Astrocyte (in vitro differentiated cells and primary cell): Measurements from ENCODE around the gene ABHD11. TPM values are rescaled to one million over a fixed set of nuclear protein-coding genes. Genes with fewer than 3 reads are reported as not detected.

Experiments used
- DNase-seq: peaks from one replicate; pipeline ENCODE4 v3.0.0-alpha.2; 2010; ENCODE audit warnings: low read depth
- FAIRE-seq: peaks from 2 replicates; lab custom pipeline; 2011; peaks lifted over from hg19 to GRCh38; lab: Jason Lieb, UNC
- H2AFZ ChIP-seq: 2 replicates; pipeline ENCODE4 v1.6.0; 2012; ENCODE audit warnings: low read depth, low read length, inconsistent platforms
- H3K27ac ChIP-seq: 2 replicates; pipeline ENCODE4 v1.5.1; 2011; ENCODE audit warnings: low read depth, low read length, inconsistent platforms
- H3K27me3 ChIP-seq: 2 replicates; pipeline ENCODE4 v1.6.0; 2011; ENCODE audit warnings: low read length, inconsistent platforms; ENCODE audit not compliant: insufficient read depth
- H3K36me3 ChIP-seq: 2 replicates; pipeline ENCODE4 v1.5.1; 2011; ENCODE audit warnings: low read length, inconsistent platforms; ENCODE audit not compliant: insufficient read depth
- H3K4me1 ChIP-seq: 2 replicates; pipeline ENCODE4 v1.5.1; 2011; ENCODE audit warnings: low read length, inconsistent platforms; ENCODE audit not compliant: insufficient read depth
- H3K4me2 ChIP-seq: 2 replicates; pipeline ENCODE4 v1.6.0; 2012; ENCODE audit warnings: low read length, inconsistent platforms
- H3K4me3 ChIP-seq: 2 replicates; pipeline ENCODE4 v1.5.1; 2011; ENCODE audit warnings: low read depth, mild to moderate bottlenecking, low read length, inconsistent platforms; ENCODE audit not compliant: insufficient read depth
- H3K79me2 ChIP-seq: 2 replicates; pipeline ENCODE4 v1.6.0; 2012; ENCODE audit warnings: mild to moderate bottlenecking, low read length, inconsistent platforms; ENCODE audit not compliant: insufficient read depth
- H3K9ac ChIP-seq: 2 replicates; pipeline ENCODE4 v1.6.0; 2012; ENCODE audit warnings: mild to moderate bottlenecking, low read length, inconsistent platforms
- H3K9me3 ChIP-seq: 2 replicates; pipeline ENCODE4 v1.5.1; 2012; ENCODE audit warnings: low read depth, mild to moderate bottlenecking, low read length, inconsistent platforms; ENCODE audit not compliant: insufficient read depth
- H4K20me1 ChIP-seq: 2 replicates; pipeline ENCODE4 v1.6.0; 2012; ENCODE audit warnings: low read length, inconsistent platforms; ENCODE audit not compliant: insufficient read depth
- H3K27ac Mint-ChIP-seq: one replicate; pipeline ENCODE4 v1.8.0; 2021; ENCODE audit warnings: mild to moderate bottlenecking, mixed read lengths; ENCODE audit not compliant: unreplicated experiment
- H3K27me3 Mint-ChIP-seq: one replicate; pipeline ENCODE4 v1.8.0; 2021; ENCODE audit warnings: low read depth, mixed read lengths; ENCODE audit not compliant: unreplicated experiment
- H3K36me3 Mint-ChIP-seq: one replicate; pipeline ENCODE4 v1.8.0; 2021; ENCODE audit warnings: low read depth, mixed read lengths; ENCODE audit not compliant: unreplicated experiment
- H3K4me1 Mint-ChIP-seq: one replicate; pipeline ENCODE4 v1.8.0; 2021; ENCODE audit warnings: low read depth, mixed read lengths; ENCODE audit not compliant: unreplicated experiment
- H3K4me3 Mint-ChIP-seq: one replicate; pipeline ENCODE4 v1.8.0; 2021; ENCODE audit warnings: mild to moderate bottlenecking, moderate library complexity, mixed read lengths; ENCODE audit not compliant: unreplicated experiment
- H3K9me3 Mint-ChIP-seq: one replicate; pipeline ENCODE4 v1.8.0; 2021; ENCODE audit warnings: mild to moderate bottlenecking, mixed read lengths; ENCODE audit not compliant: unreplicated experiment
- EZH2 ChIP-seq: IDR thresholded peaks from 2 replicates; pipeline ENCODE4 v1.6.1; 2012; ENCODE audit warnings: mild to moderate bottlenecking, low read length, inconsistent platforms; ENCODE audit not compliant: insufficient read depth
- total RNA-seq: library from RNA; stranded (reverse); gene quantifications from 2 replicates; pipeline ENCODE4 v1.2.1, GENCODE V29; 2021
- TF ChIP-seq, protein P1 (sequence below): IDR thresholded peaks from 2 replicates; pipeline ENCODE4 v1.5.1; 2011; ENCODE audit warnings: low read depth, mild to moderate bottlenecking, inconsistent platforms, low read length, moderate library complexity; ENCODE audit not compliant: insufficient read depth

The ABHD11 gene
- total RNA-seq, 1 donor from 2014 or later: 10.8 TPM

- Mint-ChIP-seq H3K27me3 (peaks cover 5% of the 10 kb centered on the region), H3K27ac (no peak overlapping the region), H3K4me1 (no peaks in the 10 kb centered on the region), H3K4me3 (no peak overlapping the region), H3K36me3 (no peaks in the 10 kb centered on the region), H3K9me3 (no peaks in the 10 kb centered on the region)
- Histone ChIP-seq H3K4me1 (no peaks in the 10 kb centered on the region), H3K27me3 (no peaks in the 10 kb centered on the region), H3K36me3 (no peaks in the 10 kb centered on the region), H3K4me2 (no peak overlapping the region), H3K27ac (no peak overlapping the region), H4K20me1 (peaks cover 2% of the 10 kb centered on the region), H3K9me3 (no peaks in the 10 kb centered on the region), H2AFZ (no peak overlapping the region), H3K4me3 (no peak overlapping the region), H3K9ac (no peak overlapping the region), H3K79me2 (peaks cover under 1% of the 10 kb centered on the region)
- no peak for TF ChIP-seq EZH2
- TF ChIP-seq, protein P1, sequence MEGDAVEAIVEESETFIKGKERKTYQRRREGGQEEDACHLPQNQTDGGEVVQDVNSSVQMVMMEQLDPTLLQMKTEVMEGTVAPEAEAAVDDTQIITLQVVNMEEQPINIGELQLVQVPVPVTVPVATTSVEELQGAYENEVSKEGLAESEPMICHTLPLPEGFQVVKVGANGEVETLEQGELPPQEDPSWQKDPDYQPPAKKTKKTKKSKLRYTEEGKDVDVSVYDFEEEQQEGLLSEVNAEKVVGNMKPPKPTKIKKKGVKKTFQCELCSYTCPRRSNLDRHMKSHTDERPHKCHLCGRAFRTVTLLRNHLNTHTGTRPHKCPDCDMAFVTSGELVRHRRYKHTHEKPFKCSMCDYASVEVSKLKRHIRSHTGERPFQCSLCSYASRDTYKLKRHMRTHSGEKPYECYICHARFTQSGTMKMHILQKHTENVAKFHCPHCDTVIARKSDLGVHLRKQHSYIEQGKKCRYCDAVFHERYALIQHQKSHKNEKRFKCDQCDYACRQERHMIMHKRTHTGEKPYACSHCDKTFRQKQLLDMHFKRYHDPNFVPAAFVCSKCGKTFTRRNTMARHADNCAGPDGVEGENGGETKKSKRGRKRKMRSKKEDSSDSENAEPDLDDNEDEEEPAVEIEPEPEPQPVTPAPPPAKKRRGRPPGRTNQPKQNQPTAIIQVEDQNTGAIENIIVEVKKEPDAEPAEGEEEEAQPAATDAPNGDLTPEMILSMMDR: no peak
- FAIRE-seq (no peak), DNase-seq (no peak)
Measured at GRCh38 chr7:73732397-73732796, 6.2 kb downstream of the ABHD11 start.

- FAIRE-seq (no peak), DNase-seq (no peak)
- Histone ChIP-seq H3K27me3 (no peaks in the 10 kb centered on the region), H3K4me3 (no peak overlapping the region), H3K27ac (no peak overlapping the region), H3K9ac (no peak overlapping the region), H3K4me2 (no peak overlapping the region), H3K79me2 (no peaks in the 10 kb centered on the region), H3K36me3 (no peaks in the 10 kb centered on the region), H3K4me1 (no peaks in the 10 kb centered on the region), H2AFZ (no peak overlapping the region), H3K9me3 (no peaks in the 10 kb centered on the region), H4K20me1 (no peaks in the 10 kb centered on the region)
- no peaks in the 10 kb centered on the region for H3K9me3 Mint-ChIP-seq
- no peak overlapping the region for H3K27ac Mint-ChIP-seq
- no peaks in the 10 kb centered on the region for H3K4me1 Mint-ChIP-seq
- H3K27me3 Mint-ChIP-seq: peaks cover 5% of the 10 kb centered on the region
- no peak overlapping the region for H3K4me3 Mint-ChIP-seq
- no peak for TF ChIP-seq EZH2
- TF ChIP-seq, protein P1: no peak
- no peaks in the 10 kb centered on the region for H3K36me3 Mint-ChIP-seq
Measured at GRCh38 chr7:73730485-73730884, 8.1 kb downstream of the ABHD11 start.

DNA sequence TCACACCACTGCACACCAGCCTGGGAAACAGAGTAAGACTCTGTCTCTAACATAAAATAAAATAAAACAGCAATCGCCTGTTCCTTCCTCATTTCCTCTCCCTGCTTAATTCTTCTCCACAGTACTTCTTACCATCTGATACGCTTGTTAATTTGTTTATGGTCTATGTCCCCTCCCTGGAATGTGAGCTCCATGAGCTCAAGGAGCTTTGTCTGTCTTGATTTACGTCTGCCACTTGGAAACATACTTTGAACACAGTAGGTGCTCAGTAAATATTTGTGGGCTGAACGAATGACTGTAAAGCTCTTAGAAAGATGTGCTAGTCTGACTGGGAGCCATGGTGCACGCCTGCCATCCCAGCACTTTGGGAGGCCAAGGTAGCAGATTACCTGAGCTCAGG is 10.1 kb downstream of the ABHD11 start:
- TF ChIP-seq EZH2: no peak
- TF ChIP-seq, protein P1: no peak
- no peak overlapping the region for H3K27ac Mint-ChIP-seq
- H3K27ac ChIP-seq: no peak overlapping the region
- H3K36me3 Mint-ChIP-seq: no peaks in the 10 kb centered on the region
- no peak overlapping the region for H3K4me2 ChIP-seq
- no peaks in the 10 kb centered on the region for H3K79me2 ChIP-seq
- H4K20me1 ChIP-seq: no peaks in the 10 kb centered on the region
- no peak overlapping the region for H3K4me3 ChIP-seq
- H3K9me3 ChIP-seq: no peaks in the 10 kb centered on the region
- no peaks in the 10 kb centered on the region for H3K36me3 ChIP-seq
- H3K4me1 ChIP-seq: no peaks in the 10 kb centered on the region
- H3K4me3 Mint-ChIP-seq: no peak overlapping the region
- FAIRE-seq (no peak), DNase-seq (no peak)
- H2AFZ ChIP-seq: no peak overlapping the region
- no peak overlapping the region for H3K9ac ChIP-seq
- H3K27me3 ChIP-seq: no peaks in the 10 kb centered on the region
- no peaks in the 10 kb centered on the region for H3K4me1 Mint-ChIP-seq
- H3K9me3 Mint-ChIP-seq: no peaks in the 10 kb centered on the region
- peaks cover 9% of the 10 kb centered on the region for H3K27me3 Mint-ChIP-seq
